T-helper 2 cell treated with Interferon-gamma antibody and Interleukin-4, amounts not matched to agents 100 ng/mL and 5 ng/mL, for 36 hours (primary cell): ENCODE measurements around the gene TMCC3. TPM values are rescaled to one million over a fixed set of nuclear protein-coding genes. Genes with fewer than 3 reads are reported as not detected.

Experiments
- intact Hi-C: fragments of 100-400 bp; cut with micrococcal nuclease; formaldehyde crosslinking; loops from one replicate; pipeline ENCODE4 v1.15.1; 2023
- total RNA-seq: library from RNA; stranded (reverse); gene quantifications from 2 replicates; pipeline ENCODE4 v1.2.3, GENCODE V29; 2022

TMCC3 gene
- total RNA-seq, 1 donor from 2014 or later = not detected

GRCh38 chr12:94674051-94674451 is 23.7 kb upstream of the TMCC3 start:
- intact Hi-C loops = no loop called here

GRCh38 chr12:94673496-94673895 is 23.1 kb upstream of the TMCC3 start:
- intact Hi-C loops = no loop called here

- intact Hi-C loops = no loop called here
Measured at GRCh38 chr12:94671917-94672316, 21.6 kb upstream of the TMCC3 start.

- intact Hi-C loops = no loop called here
Measured at GRCh38 chr12:94670898-94671297, 20.5 kb upstream of the TMCC3 start.

GRCh38 chr12:94670075-94670474 is 19.7 kb upstream of the TMCC3 start:
- intact Hi-C loops = no loop called here

GRCh38 chr12:94667031-94667540 is 16.7 kb upstream of the TMCC3 start:
- intact Hi-C loops = no loop called here

- intact Hi-C loops = no loop called here
Measured at GRCh38 chr12:94666158-94666557, 15.8 kb upstream of the TMCC3 start.

GRCh38 chr12:94663702-94664101 is 13.3 kb upstream of the TMCC3 start:
- intact Hi-C loops = no loop called here

GRCh38 chr12:94663071-94663470 is 12.7 kb upstream of the TMCC3 start:
- intact Hi-C loops = no loop called here

- intact Hi-C loops = no loop called here
Measured at GRCh38 chr12:94660436-94660835, 10.1 kb upstream of the TMCC3 start.

- intact Hi-C loops = no loop called here
Measured at GRCh38 chr12:94659346-94659930, 9.1 kb upstream of the TMCC3 start.

- intact Hi-C loops = no loop called here
Measured at GRCh38 chr12:94658931-94659330, 8.6 kb upstream of the TMCC3 start.

- intact Hi-C loops = no loop called here
Measured at GRCh38 chr12:94656556-94656955, 6.2 kb upstream of the TMCC3 start.

- intact Hi-C loops = loop anchor here (10.0 kb wide), 1 partner anchor 505 kb away; the partner anchor contains the start of gene PLXNC1
Measured at GRCh38 chr12:94649349-94650142, 811 bp downstream of the TMCC3 start.

GRCh38 chr12:94648578-94648977 is 1.8 kb downstream of the TMCC3 start:
- intact Hi-C loops = loop anchor here (10.0 kb wide), 1 partner anchor 504 kb away; the partner anchor contains the start of gene PLXNC1

GRCh38 chr12:94644141-94644979 is 6.0 kb downstream of the TMCC3 start:
- intact Hi-C loops = loop anchor here (2.0 to 10.0 kb wide), 2 partner anchors 24 to 500 kb away; partner anchors contain the start of gene PLXNC1

- intact Hi-C loops = loop anchor here (2.0 to 10.0 kb wide), 2 partner anchors 23 to 499 kb away; partner anchors contain the start of gene PLXNC1
Measured at GRCh38 chr12:94643606-94644005, 6.8 kb downstream of the TMCC3 start.

- intact Hi-C loops = loop anchor here (10.0 kb wide), 1 partner anchor 496 kb away; the partner anchor contains the start of gene PLXNC1
Measured at GRCh38 chr12:94641283-94641682, 9.1 kb downstream of the TMCC3 start.

GRCh38 chr12:94640134-94640928 is 10.0 kb downstream of the TMCC3 start:
- intact Hi-C loops = loop anchor here (10.0 kb wide), 1 partner anchor 496 kb away; the partner anchor contains the start of gene PLXNC1

GRCh38 chr12:94638521-94638920 is 11.8 kb downstream of the TMCC3 start:
- intact Hi-C loops = no loop called here
